ENCODE data around the gene GBGT1. TPM values are rescaled to one million over a fixed set of nuclear protein-coding genes. Genes with fewer than 3 reads are reported as not detected.

The GBGT1 gene
- total and polyA plus RNA-seq, 2 experiments from 2014 or later: 3.7 to 22.4 TPM

- TF ChIP-seq ZNF462 (CRISPR knock-in tag; IDR thresholded peaks at IDR 0.05) (no peak), STAT1 (IDR thresholded peaks at IDR 0.05; ENCODE audit: unreplicated experiment) (no peak), JUNB (IDR thresholded peaks at IDR 0.05; ENCODE audit: unreplicated experiment) (no peak), EZH2 (IDR thresholded peaks at IDR 0.05; ENCODE audit: low read depth, unreplicated experiment) (no peak), ZNF114 (CRISPR knock-in tag; IDR thresholded peaks at IDR 0.05) (no peak), REST (IDR thresholded peaks at IDR 0.05; ENCODE audit: unreplicated experiment) (no peak), EZH2phosphoT487 (IDR thresholded peaks at IDR 0.05; ENCODE audit: unreplicated experiment) (no peak), NANOG (IDR thresholded peaks at IDR 0.05; ENCODE audit: borderline replicate concordance) (no peak), CREB1 (CRISPR knock-in tag; IDR thresholded peaks at IDR 0.05; ENCODE audit: low read depth) (no peak), ZNF331 (CRISPR knock-in tag; IDR thresholded peaks at IDR 0.05; ENCODE audit: low read depth) (no peak), POLR2AphosphoS5 (IDR thresholded peaks at IDR 0.05; ENCODE audit: low read depth) (no peak)
These were observed 43.4 kb upstream of the GBGT1 start (continued) for GRCh38 chr9:133207021-133207531.

All from GM23338 (cell line).